SK-N-SH (cell line): ENCODE results near the gene SFR1.

Experiments
- NFIC ChIP-seq: IDR thresholded peaks from 2 replicates; pipeline ENCODE4 v1.4.0; 2012; ENCODE audit warnings: borderline replicate concordance
- TF ChIP-seq, protein P1 (sequence below): fragments of 200-600 bp; sonication (generic); IDR thresholded peaks from 2 replicates; pipeline ENCODE4 v1.6.1; 2017; ENCODE audit warnings: antibody characterized with exemption, mild to moderate bottlenecking, moderate library complexity

- TF ChIP-seq, protein P1, sequence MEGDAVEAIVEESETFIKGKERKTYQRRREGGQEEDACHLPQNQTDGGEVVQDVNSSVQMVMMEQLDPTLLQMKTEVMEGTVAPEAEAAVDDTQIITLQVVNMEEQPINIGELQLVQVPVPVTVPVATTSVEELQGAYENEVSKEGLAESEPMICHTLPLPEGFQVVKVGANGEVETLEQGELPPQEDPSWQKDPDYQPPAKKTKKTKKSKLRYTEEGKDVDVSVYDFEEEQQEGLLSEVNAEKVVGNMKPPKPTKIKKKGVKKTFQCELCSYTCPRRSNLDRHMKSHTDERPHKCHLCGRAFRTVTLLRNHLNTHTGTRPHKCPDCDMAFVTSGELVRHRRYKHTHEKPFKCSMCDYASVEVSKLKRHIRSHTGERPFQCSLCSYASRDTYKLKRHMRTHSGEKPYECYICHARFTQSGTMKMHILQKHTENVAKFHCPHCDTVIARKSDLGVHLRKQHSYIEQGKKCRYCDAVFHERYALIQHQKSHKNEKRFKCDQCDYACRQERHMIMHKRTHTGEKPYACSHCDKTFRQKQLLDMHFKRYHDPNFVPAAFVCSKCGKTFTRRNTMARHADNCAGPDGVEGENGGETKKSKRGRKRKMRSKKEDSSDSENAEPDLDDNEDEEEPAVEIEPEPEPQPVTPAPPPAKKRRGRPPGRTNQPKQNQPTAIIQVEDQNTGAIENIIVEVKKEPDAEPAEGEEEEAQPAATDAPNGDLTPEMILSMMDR: no peak
- no peak for TF ChIP-seq NFIC
Observed at GRCh38 chr10:104144931-104145330, 23.0 kb downstream of the SFR1 start.
